Activated CD4-positive, alpha-beta T cell treated with anti-CD3 and anti-CD28 coated beads, Interleukin-2, amount 50 U/mL, for 24 hours (primary cell): ENCODE measurements around the gene ATG16L1.

Experiments used
- DNase-seq, 2 donors: peaks; one replicate each; pipeline ENCODE4 v3.0.0-alpha.2; 2020; ENCODE audit warnings: low read depth in 1 of 2, low spot score in 1 of 2

ATG16L1 gene

GRCh38 chr2:233251306-233252116 lies at the start of gene ATG16L1:
Gene ATG16L1 (plus strand): TSS chr2:233251673. CDS start chr2:233251828, 155 bp downstream.
- peak; percentile 83 to 93 for DNase-seq

GRCh38 chr2:233202531-233202944 lies 48.9 kb upstream of the ATG16L1 start:
- no peak for DNase-seq

- no peak for DNase-seq
Observed at GRCh38 chr2:233203060-233203459, 48.4 kb upstream of the ATG16L1 start.

- no peak for DNase-seq
Observed at GRCh38 chr2:233204286-233204936, 47.1 kb upstream of the ATG16L1 start.

GRCh38 chr2:233208382-233209116 lies 42.9 kb upstream of the ATG16L1 start:
- no peak for DNase-seq

- no peak for DNase-seq
Observed at GRCh38 chr2:233209117-233209532, 42.3 kb upstream of the ATG16L1 start.

- DNase-seq = no peak
Observed at GRCh38 chr2:233209533-233210171, 41.8 kb upstream of the ATG16L1 start.

GRCh38 chr2:233210281-233210680 lies 41.2 kb upstream of the ATG16L1 start:
- DNase-seq = no peak

GRCh38 chr2:233210843-233211547 lies 40.5 kb upstream of the ATG16L1 start:
- no peak for DNase-seq

GRCh38 chr2:233211548-233211895 lies 40.0 kb upstream of the ATG16L1 start:
- DNase-seq = no peak

GRCh38 chr2:233213011-233213410 lies 38.5 kb upstream of the ATG16L1 start:
- no peak for DNase-seq

- no peak for DNase-seq
Observed at GRCh38 chr2:233213975-233214374, 37.5 kb upstream of the ATG16L1 start.

GRCh38 chr2:233217892-233218377 lies 33.5 kb upstream of the ATG16L1 start:
- DNase-seq = no peak

- no peak for DNase-seq
Observed at GRCh38 chr2:233218836-233219235, 32.6 kb upstream of the ATG16L1 start.

GRCh38 chr2:233219848-233220247 lies 31.6 kb upstream of the ATG16L1 start:
- no peak for DNase-seq

- DNase-seq = no peak
Observed at GRCh38 chr2:233221378-233222063, 30.0 kb upstream of the ATG16L1 start.

- no peak for DNase-seq
Observed at GRCh38 chr2:233223059-233223894, 28.2 kb upstream of the ATG16L1 start.

GRCh38 chr2:233225230-233226068 lies 26.0 kb upstream of the ATG16L1 start:
- no peak for DNase-seq
